Tibial artery (tissue), 4 donors: ENCODE measurements around the gene PDE6D.

Experiments used
- DNase-seq, 2 donors: peaks; one replicate each; pipeline ENCODE4 v3.0.0-alpha.2; 2019
- H3K27ac ChIP-seq, 2 donors: fragments of 200-600 bp; sonication (generic) in 1 of 2; 1 replicate in 1 of 2; 2 replicates in 1 of 2; pipeline ENCODE4 v1.5.1; 2018 to 2019; ENCODE audit warnings: mild to moderate bottlenecking in 1 of 2
- H3K27me3 ChIP-seq, 2 donors: fragments of 200-600 bp; sonication (generic) in 1 of 2; one replicate each; pipeline versions ENCODE4 v1.5.1 to v1.6.0; 2016 to 2019
- H3K36me3 ChIP-seq, 3 donors: fragments of 200-600 bp; sonication (generic) in 2 of 3; one replicate each; pipeline ENCODE4 v1.5.1; 2016 to 2019; ENCODE audit warnings: mild to moderate bottlenecking in 2 of 3
- H3K4me1 ChIP-seq, 4 donors: fragments of 200-600 bp; sonication (generic) in 2 of 4; 1 replicate in 3 of 4; 2 replicates in 1 of 4; pipeline ENCODE4 v1.5.1; 2016 to 2019
- H3K4me3 ChIP-seq, 2 donors: fragments of 200-600 bp; sonication (generic) in 1 of 2; 1 replicate in 1 of 2; 2 replicates in 1 of 2; pipeline ENCODE4 v1.5.1; 2018 to 2019; ENCODE audit warnings: mild to moderate bottlenecking in 2 of 2
- H3K9me3 ChIP-seq, 3 donors: fragments of 200-600 bp; sonication (generic) in 1 of 3; one replicate each; pipeline ENCODE4 v1.5.1; 2016 to 2019
- intact Hi-C: fragments of 100-400 bp; cut with DNase I; formaldehyde crosslinking; loops from one replicate; pipeline ENCODE4 v1.15.0; 2023; ENCODE audit warnings: low total_unique reads
- TF ChIP-seq, protein P1 (sequence below), 2 experiments: fragments of 200-600 bp in 1 of 2; fragments of 450-650 bp in 1 of 2; IDR thresholded peaks; one replicate each; pipeline ENCODE4 v1.5.1; 2017 to 2019; ENCODE audit warnings: antibody characterized with exemption in 2 of 2, mild to moderate bottlenecking in 1 of 2, moderate library complexity in 1 of 2

Gene PDE6D

GRCh38 chr2:231726276-231726675, 54.8 kb downstream of the PDE6D start:
- TF ChIP-seq, protein P1, sequence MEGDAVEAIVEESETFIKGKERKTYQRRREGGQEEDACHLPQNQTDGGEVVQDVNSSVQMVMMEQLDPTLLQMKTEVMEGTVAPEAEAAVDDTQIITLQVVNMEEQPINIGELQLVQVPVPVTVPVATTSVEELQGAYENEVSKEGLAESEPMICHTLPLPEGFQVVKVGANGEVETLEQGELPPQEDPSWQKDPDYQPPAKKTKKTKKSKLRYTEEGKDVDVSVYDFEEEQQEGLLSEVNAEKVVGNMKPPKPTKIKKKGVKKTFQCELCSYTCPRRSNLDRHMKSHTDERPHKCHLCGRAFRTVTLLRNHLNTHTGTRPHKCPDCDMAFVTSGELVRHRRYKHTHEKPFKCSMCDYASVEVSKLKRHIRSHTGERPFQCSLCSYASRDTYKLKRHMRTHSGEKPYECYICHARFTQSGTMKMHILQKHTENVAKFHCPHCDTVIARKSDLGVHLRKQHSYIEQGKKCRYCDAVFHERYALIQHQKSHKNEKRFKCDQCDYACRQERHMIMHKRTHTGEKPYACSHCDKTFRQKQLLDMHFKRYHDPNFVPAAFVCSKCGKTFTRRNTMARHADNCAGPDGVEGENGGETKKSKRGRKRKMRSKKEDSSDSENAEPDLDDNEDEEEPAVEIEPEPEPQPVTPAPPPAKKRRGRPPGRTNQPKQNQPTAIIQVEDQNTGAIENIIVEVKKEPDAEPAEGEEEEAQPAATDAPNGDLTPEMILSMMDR (IDR thresholded peaks at IDR 0.05), result no peak
- no peaks in the 10 kb centered on the region for H3K27me3 ChIP-seq
- no peak overlapping the region for H3K4me3 ChIP-seq
- H3K27ac ChIP-seq, result no peak overlapping the region
- H3K36me3 ChIP-seq, result peaks cover 0 to 16% (median 1%) of the 10 kb centered on the region in 3 donors
- H3K4me1 ChIP-seq, result no peaks in the 10 kb centered on the region
- intact Hi-C loops, result no loop called here
- H3K9me3 ChIP-seq, result no peaks in the 10 kb centered on the region
- no peak for DNase-seq

- Histone ChIP-seq H3K4me1 (no peaks in the 10 kb centered on the region), H3K27me3 (no peaks in the 10 kb centered on the region), H3K36me3 (peaks cover 0 to 13% (median 0%) of the 10 kb centered on the region in 3 donors), H3K9me3 (no peaks in the 10 kb centered on the region), H3K4me3 (no peak overlapping the region), H3K27ac (no peak overlapping the region)
- no peak for DNase-seq
- intact Hi-C loops, result no loop called here
- TF ChIP-seq, protein P1 (IDR thresholded peaks at IDR 0.05), result no peak
Measured at GRCh38 chr2:231725476-231725875, 55.6 kb downstream of the PDE6D start.

DNA sequence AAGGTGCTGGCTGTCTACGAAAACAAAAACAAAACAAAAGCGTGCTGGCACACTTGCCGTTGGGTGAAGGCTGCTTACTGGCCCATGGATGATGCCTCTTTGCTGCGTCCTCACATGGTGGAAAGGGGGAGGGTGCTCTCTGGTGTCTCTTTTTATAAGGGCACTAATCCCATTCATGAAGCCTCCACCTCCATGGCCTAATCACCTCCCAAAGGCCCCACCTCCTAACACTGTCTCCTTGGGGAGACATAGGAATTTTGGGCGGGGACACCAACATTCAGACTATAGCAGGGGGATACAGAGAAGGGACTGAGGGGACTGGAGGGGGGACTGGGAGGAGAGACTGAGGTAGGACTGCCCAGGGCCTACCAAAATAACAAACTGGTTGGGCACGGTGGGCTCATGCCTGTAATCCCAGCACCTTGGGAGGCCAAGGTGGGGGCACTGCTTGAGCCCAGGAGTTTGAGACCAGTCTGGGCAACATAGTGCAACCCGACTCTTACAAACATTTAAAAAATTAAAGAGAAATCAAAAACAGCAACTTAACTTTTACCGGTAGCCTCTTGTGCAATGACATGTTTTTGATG, 58.3 kb downstream of the PDE6D start:
- Histone ChIP-seq H3K4me3 (no peak overlapping the region), H3K27me3 (no peaks in the 10 kb centered on the region), H3K4me1 (no peaks in the 10 kb centered on the region), H3K27ac (no peak overlapping the region), H3K36me3 (no peaks in the 10 kb centered on the region), H3K9me3 (no peaks in the 10 kb centered on the region)
- intact Hi-C loops, result no loop called here
- no peak for DNase-seq
- TF ChIP-seq, protein P1 (IDR thresholded peaks at IDR 0.05), result no peak

DNA sequence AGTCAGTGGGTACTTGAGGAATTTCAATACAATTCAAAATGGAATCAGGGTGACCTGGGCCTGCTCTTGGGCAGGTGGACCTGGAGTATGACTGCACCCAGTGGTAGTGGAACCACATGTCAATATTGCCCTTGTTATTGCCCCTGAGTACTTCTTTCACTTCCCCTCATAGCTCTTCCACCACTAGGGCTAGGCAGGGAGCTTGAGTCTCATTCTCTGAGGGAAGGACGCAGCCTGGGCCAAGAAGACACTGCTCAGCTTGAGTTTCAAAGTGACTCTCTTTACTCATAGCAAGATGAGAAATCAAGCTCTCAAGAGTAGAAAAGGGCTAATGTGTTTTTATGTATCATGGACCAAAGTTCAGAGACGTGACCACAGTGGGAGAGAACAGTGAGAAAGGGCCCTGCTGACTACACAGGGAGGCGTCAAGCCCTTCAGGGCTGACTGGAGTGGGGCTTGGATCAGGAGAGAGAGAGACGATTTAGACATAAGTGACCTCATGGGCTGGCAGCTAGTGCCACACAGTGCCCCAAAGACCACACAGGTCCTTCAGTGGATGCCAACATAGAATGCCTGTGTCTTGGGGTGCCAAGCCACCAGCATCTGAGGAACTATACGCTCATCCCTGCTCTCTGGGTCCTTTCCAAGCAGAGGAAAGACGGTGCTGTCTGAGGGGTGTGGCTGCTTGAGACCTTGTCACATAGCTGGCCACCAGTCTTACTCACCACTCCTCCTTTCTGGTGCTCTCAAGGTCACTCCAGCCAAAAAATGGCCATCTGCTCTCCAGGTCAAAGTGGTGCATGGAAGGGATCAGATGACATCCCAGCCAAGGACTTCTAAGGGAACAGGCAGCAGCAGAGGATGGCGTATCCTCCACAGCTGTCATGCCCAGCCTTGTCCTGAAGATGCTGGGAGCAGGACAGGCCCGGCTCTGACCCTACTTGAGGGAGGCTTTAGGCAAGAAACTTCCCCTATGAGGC, 59.8 kb downstream of the PDE6D start:
- no peak for DNase-seq
- intact Hi-C loops, result no loop called here
- no peak overlapping the region for H3K4me3 ChIP-seq
- H3K27ac ChIP-seq, result no peak overlapping the region
- no peaks in the 10 kb centered on the region for H3K9me3 ChIP-seq
- H3K4me1 ChIP-seq, result peaks cover 0 to 13% (median 6%) of the 10 kb centered on the region in 4 donors
- no peaks in the 10 kb centered on the region for H3K27me3 ChIP-seq
- H3K36me3 ChIP-seq, result no peaks in the 10 kb centered on the region
- TF ChIP-seq, protein P1 (IDR thresholded peaks at IDR 0.05), result no peak

GRCh38 chr2:231720292-231720986, 60.6 kb downstream of the PDE6D start:
- H3K4me1 ChIP-seq, result peaks cover 0 to 22% (median 8%) of the 10 kb centered on the region in 4 donors
- H3K27me3 ChIP-seq, result no peaks in the 10 kb centered on the region
- intact Hi-C loops, result no loop called here
- no peaks in the 10 kb centered on the region for H3K9me3 ChIP-seq
- no peaks in the 10 kb centered on the region for H3K36me3 ChIP-seq
- DNase-seq, result no peak
- no peak overlapping the region for H3K27ac ChIP-seq
- no peak overlapping the region for H3K4me3 ChIP-seq
- TF ChIP-seq, protein P1 (IDR thresholded peaks at IDR 0.05), result no peak
